ENCODE results near the gene GRIK2.

GRCh38 chr6:101605874-101606273 is 212.4 kb downstream of the GRIK2 start:
- TF ChIP-seq, protein P1, sequence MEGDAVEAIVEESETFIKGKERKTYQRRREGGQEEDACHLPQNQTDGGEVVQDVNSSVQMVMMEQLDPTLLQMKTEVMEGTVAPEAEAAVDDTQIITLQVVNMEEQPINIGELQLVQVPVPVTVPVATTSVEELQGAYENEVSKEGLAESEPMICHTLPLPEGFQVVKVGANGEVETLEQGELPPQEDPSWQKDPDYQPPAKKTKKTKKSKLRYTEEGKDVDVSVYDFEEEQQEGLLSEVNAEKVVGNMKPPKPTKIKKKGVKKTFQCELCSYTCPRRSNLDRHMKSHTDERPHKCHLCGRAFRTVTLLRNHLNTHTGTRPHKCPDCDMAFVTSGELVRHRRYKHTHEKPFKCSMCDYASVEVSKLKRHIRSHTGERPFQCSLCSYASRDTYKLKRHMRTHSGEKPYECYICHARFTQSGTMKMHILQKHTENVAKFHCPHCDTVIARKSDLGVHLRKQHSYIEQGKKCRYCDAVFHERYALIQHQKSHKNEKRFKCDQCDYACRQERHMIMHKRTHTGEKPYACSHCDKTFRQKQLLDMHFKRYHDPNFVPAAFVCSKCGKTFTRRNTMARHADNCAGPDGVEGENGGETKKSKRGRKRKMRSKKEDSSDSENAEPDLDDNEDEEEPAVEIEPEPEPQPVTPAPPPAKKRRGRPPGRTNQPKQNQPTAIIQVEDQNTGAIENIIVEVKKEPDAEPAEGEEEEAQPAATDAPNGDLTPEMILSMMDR (IDR thresholded peaks at IDR 0.05) = no peak
- no peak for TF ChIP-seq POLR2A (IDR thresholded peaks at IDR 0.05)

Data from heart left ventricle (tissue), 13 donors.